Measurements from ENCODE around the gene PERM1.

The PERM1 gene

GRCh38 chr1:939511-940106, 42.3 kb downstream of the PERM1 start:
- H3K27ac ChIP-seq: no peak overlapping the region
- TF ChIP-seq, protein P1, sequence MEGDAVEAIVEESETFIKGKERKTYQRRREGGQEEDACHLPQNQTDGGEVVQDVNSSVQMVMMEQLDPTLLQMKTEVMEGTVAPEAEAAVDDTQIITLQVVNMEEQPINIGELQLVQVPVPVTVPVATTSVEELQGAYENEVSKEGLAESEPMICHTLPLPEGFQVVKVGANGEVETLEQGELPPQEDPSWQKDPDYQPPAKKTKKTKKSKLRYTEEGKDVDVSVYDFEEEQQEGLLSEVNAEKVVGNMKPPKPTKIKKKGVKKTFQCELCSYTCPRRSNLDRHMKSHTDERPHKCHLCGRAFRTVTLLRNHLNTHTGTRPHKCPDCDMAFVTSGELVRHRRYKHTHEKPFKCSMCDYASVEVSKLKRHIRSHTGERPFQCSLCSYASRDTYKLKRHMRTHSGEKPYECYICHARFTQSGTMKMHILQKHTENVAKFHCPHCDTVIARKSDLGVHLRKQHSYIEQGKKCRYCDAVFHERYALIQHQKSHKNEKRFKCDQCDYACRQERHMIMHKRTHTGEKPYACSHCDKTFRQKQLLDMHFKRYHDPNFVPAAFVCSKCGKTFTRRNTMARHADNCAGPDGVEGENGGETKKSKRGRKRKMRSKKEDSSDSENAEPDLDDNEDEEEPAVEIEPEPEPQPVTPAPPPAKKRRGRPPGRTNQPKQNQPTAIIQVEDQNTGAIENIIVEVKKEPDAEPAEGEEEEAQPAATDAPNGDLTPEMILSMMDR (conservative IDR thresholded peaks at IDR 0.05): no peak
- no peak for TF ChIP-seq ZFX (IDR thresholded peaks at IDR 0.05)

- TF ChIP-seq ZFX (IDR thresholded peaks at IDR 0.05): no peak
- TF ChIP-seq, protein P1 (conservative IDR thresholded peaks at IDR 0.05): no peak
- no peak overlapping the region for H3K27ac ChIP-seq
Observed at GRCh38 chr1:938711-939489, 43.0 kb downstream of the PERM1 start.

- TF ChIP-seq ZFX (IDR thresholded peaks at IDR 0.05): no peak
- TF ChIP-seq, protein P1 (conservative IDR thresholded peaks at IDR 0.05): no peak; the same call in 1 of the 2 replicates
Observed at GRCh38 chr1:938088-938683, 43.7 kb downstream of the PERM1 start.

DNA sequence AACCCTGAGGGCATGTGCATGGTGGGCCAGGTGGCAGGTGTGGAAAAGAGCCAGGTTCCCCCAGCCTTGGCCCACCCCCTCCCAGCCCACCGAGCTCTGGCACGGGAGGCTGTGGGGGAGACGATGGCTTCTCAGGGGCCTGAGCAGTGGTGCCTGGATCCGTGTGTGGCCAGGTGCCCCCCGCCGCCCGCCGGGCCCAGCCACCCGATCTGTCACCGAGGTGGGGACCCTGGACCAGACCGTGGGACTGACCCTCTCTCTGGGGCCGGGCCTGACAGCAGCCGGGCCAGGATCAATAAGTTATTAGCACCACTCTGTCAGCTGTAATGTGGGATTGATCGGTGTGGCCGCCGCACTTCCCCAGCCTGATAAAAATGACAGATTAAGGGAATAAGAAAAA, 44.4 kb downstream of the PERM1 start:
- TF ChIP-seq, protein P1 (conservative IDR thresholded peaks at IDR 0.05): no peak
- no peak for TF ChIP-seq ZFX (IDR thresholded peaks at IDR 0.05)
- H3K27ac ChIP-seq: no peak overlapping the region

More at GRCh38 chr1:938088-938683, 43.7 kb downstream of the PERM1 start:
- no peak overlapping the region for H3K27ac ChIP-seq

DNA sequence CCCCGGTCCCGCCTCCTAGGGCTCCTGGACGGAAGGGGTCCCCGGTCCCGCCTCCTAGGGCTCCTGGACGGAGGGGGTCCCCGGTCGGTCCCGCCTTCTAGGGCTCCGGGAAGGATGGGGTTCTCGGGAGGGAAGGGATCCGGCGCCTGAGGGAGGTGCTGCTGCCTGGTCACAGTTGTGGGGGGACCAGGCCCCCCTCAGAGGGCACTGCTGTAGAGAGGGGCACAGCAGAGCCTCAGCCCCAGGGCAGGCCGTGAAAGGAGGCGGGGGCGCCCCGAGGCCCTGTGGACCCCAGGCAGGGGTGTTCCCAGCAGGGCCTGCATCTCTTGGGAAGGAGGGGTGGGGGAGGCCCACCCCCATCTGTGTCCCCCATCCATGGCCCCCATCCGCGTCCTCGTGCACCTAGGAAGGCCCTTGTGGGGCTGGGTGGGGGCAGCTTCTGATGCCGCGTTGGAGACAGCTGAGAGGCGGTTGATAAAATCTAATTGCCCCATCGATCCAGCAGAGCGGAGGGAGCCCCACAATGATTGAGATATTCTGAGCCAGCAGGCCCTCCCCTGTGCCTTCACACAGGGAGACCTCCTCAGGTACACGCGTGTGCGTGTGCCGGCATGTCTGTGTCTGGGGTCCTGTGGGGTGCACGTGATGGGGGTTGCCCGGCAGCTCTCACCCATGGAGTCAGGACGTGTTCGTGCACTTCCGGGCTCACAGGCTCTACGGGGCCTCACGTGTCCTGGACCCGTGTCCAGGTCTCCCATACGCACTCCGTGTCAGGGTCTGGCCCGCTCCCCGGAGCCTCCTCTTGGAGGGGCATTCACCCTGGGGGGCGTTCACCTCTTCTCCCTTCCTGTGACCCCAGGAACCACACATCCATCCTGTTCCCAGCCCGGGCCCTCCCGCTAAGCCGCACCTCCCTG, 45.3 kb downstream of the PERM1 start:
- TF ChIP-seq, protein P1 (conservative IDR thresholded peaks at IDR 0.05): no peak
- TF ChIP-seq ZFX (IDR thresholded peaks at IDR 0.05): no peak
- H3K27ac ChIP-seq: no peak overlapping the region

DNA sequence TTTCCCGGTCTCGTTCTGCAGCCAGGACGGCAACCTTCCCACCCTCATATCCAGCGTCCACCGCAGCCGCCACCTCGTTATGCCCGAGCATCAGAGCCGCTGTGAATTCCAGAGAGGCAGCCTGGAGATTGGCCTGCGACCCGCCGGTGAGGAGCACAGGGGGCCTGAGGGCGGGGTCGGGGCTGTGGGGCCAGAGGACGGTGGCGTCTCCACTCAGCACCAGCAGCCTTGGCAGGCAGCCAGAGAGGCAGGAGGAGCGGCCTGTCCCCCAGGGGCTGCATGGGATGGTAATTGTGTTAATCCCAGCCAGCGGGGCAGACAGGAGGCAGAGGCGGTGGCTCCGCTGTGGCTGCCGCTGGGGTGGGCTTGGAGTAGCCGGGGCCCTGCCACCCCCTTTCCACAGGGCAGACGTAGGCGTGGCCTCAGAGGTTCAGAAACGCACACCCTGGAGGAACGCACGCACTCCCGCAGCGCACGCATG, 46.1 kb downstream of the PERM1 start:
- no peak overlapping the region for H3K27ac ChIP-seq
- TF ChIP-seq, protein P1 (conservative IDR thresholded peaks at IDR 0.05): no peak
- no peak for TF ChIP-seq ZFX (IDR thresholded peaks at IDR 0.05)
